Lower leg skin (tissue), 3 donors: Measurements from ENCODE around the gene PLAC1.

Experiments used
- CTCF ChIP-seq, 3 donors: fragments of 450-650 bp; IDR thresholded peaks; one replicate each; pipeline ENCODE4 v1.5.1; 2016; ENCODE audit warnings: antibody characterized with exemption in 3 of 3, mild to moderate bottlenecking in 3 of 3, moderate library complexity in 2 of 3
- POLR2A ChIP-seq, 2 donors: fragments of 450-650 bp; IDR thresholded peaks; one replicate each; pipeline ENCODE4 v1.6.1; 2016 to 2017; ENCODE audit warnings: antibody characterized with exemption in 2 of 2, mild to moderate bottlenecking in 1 of 2, moderate library complexity in 1 of 2

DNA sequence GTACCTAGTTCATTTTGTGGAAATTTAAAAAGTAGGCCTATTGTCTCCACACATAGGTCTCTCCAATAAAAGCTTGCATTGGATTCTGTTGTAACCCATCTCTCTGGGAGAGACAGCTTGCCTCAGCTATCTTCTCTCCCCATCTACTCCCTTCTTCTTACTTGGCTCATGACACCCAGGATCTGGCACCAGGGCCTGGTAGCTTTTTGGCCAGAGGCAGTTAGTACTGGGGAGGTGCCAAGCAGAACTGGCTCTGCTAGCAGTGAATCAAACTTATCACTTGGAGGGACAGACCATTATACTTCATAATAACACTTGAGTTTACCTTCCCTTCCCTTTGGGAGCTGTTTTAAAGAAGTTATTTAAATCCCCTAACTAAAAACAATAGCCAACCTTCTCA is 31.8 kb downstream of the PLAC1 start:
- TF ChIP-seq POLR2A (IDR thresholded peaks at IDR 0.05) (no peak), CTCF (IDR thresholded peaks at IDR 0.05) (no peak)
